Motor neuron (in vitro differentiated cells): ENCODE results near the gene MEGF11. TPM values are rescaled to one million over a fixed set of nuclear protein-coding genes. Genes with fewer than 3 reads are reported as not detected.

Source experiments
- ATAC-seq, 8 experiments: fragments of 200-7000 bp; cut with Tn5 transposase; replicated peaks in 6 of 8; 2 replicates each; pipeline ENCODE4 v1.8.0; 2021; ENCODE audit warnings: mild to moderate bottlenecking in 8 of 8, moderate library complexity in 8 of 8
- H3K27ac ChIP-seq, 2 donors: fragments of 250-450 bp; sonication (Bioruptor Pico); 2 replicates each; pipeline ENCODE4 v1.9.0; 2021; ENCODE audit warnings: antibody characterized with exemption in 2 of 2, mild to moderate bottlenecking in 2 of 2, moderate library complexity in 1 of 2
- H3K4me1 ChIP-seq, 2 donors: fragments of 250-450 bp; sonication (Bioruptor Pico); replicated peaks in 1 of 2; 2 replicates each; pipeline ENCODE4 v1.6.1; 2021; ENCODE audit warnings: antibody characterized with exemption in 2 of 2, mild to moderate bottlenecking in 2 of 2, moderate library complexity in 1 of 2
- H3K4me3 ChIP-seq, 5 donors: fragments of 250-450 bp; sonication (Bioruptor Pico); 2 replicates each; pipeline ENCODE4 v1.9.0; 2021; ENCODE audit warnings: antibody characterized with exemption in 5 of 5, mild to moderate bottlenecking in 5 of 5, moderate library complexity in 4 of 5
- WGBS, 10 experiments: fragments of 450-650 bp; shearing (Covaris generic); methylation state at CpG; one replicate each; pipeline ENCODE4 v1.0.0; 2022; 5-methylcytosine and 5-hydroxymethylcytosine counted together
- in situ Hi-C, 9 experiments: fragments of 400-800 bp; cut with MboI; loops; one replicate each; pipeline ENCODE4 v1.15.0; 2021; ENCODE audit warnings: low sequenced_read_pairs in 9 of 9, low pct_unique_long_range_greater_than_20kb in 2 of 9; ENCODE audit not compliant: unreplicated experiment in 9 of 9
- total RNA-seq, 8 experiments: library from RNA; unstranded; fragments of 300-600 nt; gene quantifications; 2 replicates each; pipeline versions ENCODE4 v1.2.3 to v1.2.4, GENCODE V29; 2022

Gene MEGF11
- total RNA-seq, 8 experiments from 2014 or later = 2.8 to 18.2 (median 9.0) TPM

- no peak overlapping the region for H3K27ac ChIP-seq
- ATAC-seq = no peak
- peaks cover 0 to 9% of the 10 kb centered on the region in 2 donors for H3K4me1 ChIP-seq
- 83 to 100% (median 94%) methylated on average over 1 to 2 of the region's 3 CpGs; no CpG with 5 or more reads in 6 of the 10 experiments for WGBS, 10 experiments
- in situ Hi-C loops = no loop called here
- H3K4me3 ChIP-seq = no peak overlapping the region
Observed at GRCh38 chr15:66232267-66232625, 21.3 kb downstream of the MEGF11 start.

GRCh38 chr15:66231394-66232266, 21.9 kb downstream of the MEGF11 start:
- H3K4me1 ChIP-seq = peaks cover 0 to 9% of the 10 kb centered on the region in 2 donors
- no peak overlapping the region for H3K27ac ChIP-seq
- in situ Hi-C loops = no loop called here
- ATAC-seq = peak; percentile 55 to 93 (median 71)
- 0 to 100% (median 74%) methylated on average over 1 to 6 of the region's 8 CpGs; no CpG with 5 or more reads in 3 of the 10 experiments for WGBS, 10 experiments
- H3K4me3 ChIP-seq = no peak overlapping the region

GRCh38 chr15:66229790-66230465, 23.6 kb downstream of the MEGF11 start:
- H3K27ac ChIP-seq = no peak overlapping the region
- in situ Hi-C loops = no loop called here
- peaks cover 0 to 8% of the 10 kb centered on the region in 2 donors for H3K4me1 ChIP-seq
- H3K4me3 ChIP-seq = no peak overlapping the region
- 0 to 83% (median 45%) methylated on average over 1 to 5 of the region's 6 CpGs; no CpG with 5 or more reads in 1 of the 10 experiments for WGBS, 10 experiments
- ATAC-seq = no peak

- no peak for ATAC-seq
- H3K4me3 ChIP-seq = no peak overlapping the region
- 50 to 98% (median 69%) methylated on average over 1 to 9 of the region's 13 CpGs; no CpG with 5 or more reads in 4 of the 10 experiments for WGBS, 10 experiments
- H3K4me1 ChIP-seq = no peaks in the 10 kb centered on the region
- in situ Hi-C loops = no loop called here
- no peak overlapping the region for H3K27ac ChIP-seq
Observed at GRCh38 chr15:66228807-66229735, 24.5 kb downstream of the MEGF11 start.

- in situ Hi-C loops = no loop called here
- Histone ChIP-seq H3K4me3 (no peak overlapping the region), H3K27ac (no peak overlapping the region), H3K4me1 (no peaks in the 10 kb centered on the region)
- WGBS, 10 experiments = 20 to 100% (median 83%) methylated on average over 1 to 3 of the region's 8 CpGs; no CpG with 5 or more reads in 5 of the 10 experiments
- ATAC-seq = no peak
Observed at GRCh38 chr15:66226736-66227135, 26.8 kb downstream of the MEGF11 start.

- Histone ChIP-seq H3K4me3 (no peak overlapping the region), H3K4me1 (peaks cover 5 to 6% of the 10 kb centered on the region in 2 donors), H3K27ac (no peak overlapping the region)
- in situ Hi-C loops = no loop called here
- peak in 4 of 8 experiments; percentile 54 to 77 (median 69) for ATAC-seq
- WGBS, 10 experiments = 40 to 100% (median 93%) methylated on average over 1 to 8 of the region's 10 CpGs; no CpG with 5 or more reads in 1 of the 10 experiments
Observed at GRCh38 chr15:66225656-66226274, 27.8 kb downstream of the MEGF11 start.

- Histone ChIP-seq H3K4me3 (no peak overlapping the region), H3K4me1 (peaks cover 5 to 6% of the 10 kb centered on the region in 2 donors), H3K27ac (no peak overlapping the region)
- in situ Hi-C loops = no loop called here
- no peak for ATAC-seq
- 90% methylated on average over 2 to 3 of the region's 6 CpGs; no CpG with 5 or more reads in 8 of the 10 experiments for WGBS, 10 experiments
Observed at GRCh38 chr15:66224946-66225345, 28.6 kb downstream of the MEGF11 start.

GRCh38 chr15:66222273-66223198, 31.0 kb downstream of the MEGF11 start:
- Histone ChIP-seq H3K27ac (no peak overlapping the region), H3K4me1 (peaks cover 5 to 6% of the 10 kb centered on the region in 2 donors), H3K4me3 (no peak overlapping the region)
- WGBS, 10 experiments = 34 to 83% (median 69%) methylated on average over 5 to 11 of the region's 11 CpGs; no CpG with 5 or more reads in 1 of the 10 experiments
- ATAC-seq = no peak
- in situ Hi-C loops = no loop called here

GRCh38 chr15:66221126-66221525, 32.4 kb downstream of the MEGF11 start:
- ATAC-seq = peak in 5 of 8 experiments; percentile 60 to 93 (median 90)
- 0 to 66% (median 36%) methylated on average over 1 to 5 of the region's 9 CpGs; no CpG with 5 or more reads in 3 of the 10 experiments for WGBS, 10 experiments
- in situ Hi-C loops = no loop called here
- Histone ChIP-seq H3K4me1 (peaks cover 5 to 6% of the 10 kb centered on the region in 2 donors), H3K4me3 (no peak overlapping the region), H3K27ac (no peak overlapping the region)

- H3K4me3 ChIP-seq = no peak overlapping the region
- H3K27ac ChIP-seq = no peak overlapping the region
- WGBS, 10 experiments = 89 to 100% (median 100%) methylated on average over 1 to 5 of the region's 6 CpGs; no CpG with 5 or more reads in 3 of the 10 experiments
- ATAC-seq = no peak
- in situ Hi-C loops = no loop called here
- peaks cover 5 to 11% of the 10 kb centered on the region in 2 donors for H3K4me1 ChIP-seq
Observed at GRCh38 chr15:66220601-66221000, 32.9 kb downstream of the MEGF11 start.

GRCh38 chr15:66219339-66219738, 34.2 kb downstream of the MEGF11 start:
- Histone ChIP-seq H3K4me1 (peaks cover 5 to 12% of the 10 kb centered on the region in 2 donors), H3K4me3 (no peak overlapping the region), H3K27ac (no peak overlapping the region)
- in situ Hi-C loops = no loop called here
- peak in 3 of 8 experiments; percentile 76 to 96 (median 96) for ATAC-seq
- WGBS, 10 experiments = 0 to 100% (median 83%) methylated on average over 1 to 2 of the region's 2 CpGs; no CpG with 5 or more reads in 1 of the 10 experiments
